Left cardiac atrium (tissue), 4 donors: ENCODE results near the gene PRR23E. TPM values are rescaled to one million over a fixed set of nuclear protein-coding genes. Genes with fewer than 3 reads are reported as not detected.

Source experiments
- ATAC-seq, 2 donors: fragments of 200-7000 bp; cut with Tn5 transposase; one replicate each; pipeline ENCODE4 v1.9.1; 2020; ENCODE audit warnings: mild to moderate bottlenecking in 2 of 2, moderate library complexity in 2 of 2
- DNase-seq: peaks from one replicate; pipeline ENCODE4 v3.0.0-alpha.2; 2020
- intact Hi-C, 2 donors: fragments of 100-400 bp; cut with DNase I; formaldehyde crosslinking; loops; one replicate each; pipeline versions ENCODE4 v1.14.1 to v1.15.1; 2022 to 2023
- total RNA-seq, 2 donors: library from RNA; stranded (reverse); fragmentation: NEBNext Ultra II Directional; extraction: Animal tissue kit (Norgen Biotek cat#: 25700); gene quantifications; one replicate each; pipeline ENCODE4 v1.2.1, GENCODE V29; 2021
- donor health status: DM: no; HTN: yes; CAD: no.
- donor health status: DM: no; HTN: yes; CAD: no; lungs with severe emphysema.
- donor health status: DM: yes; HTN: yes; CAD: no.
- donor health status: Dilated cardiomyopathy.

Gene PRR23E
- total RNA-seq, 2 donors from 2014 or later, result not detected

DNA sequence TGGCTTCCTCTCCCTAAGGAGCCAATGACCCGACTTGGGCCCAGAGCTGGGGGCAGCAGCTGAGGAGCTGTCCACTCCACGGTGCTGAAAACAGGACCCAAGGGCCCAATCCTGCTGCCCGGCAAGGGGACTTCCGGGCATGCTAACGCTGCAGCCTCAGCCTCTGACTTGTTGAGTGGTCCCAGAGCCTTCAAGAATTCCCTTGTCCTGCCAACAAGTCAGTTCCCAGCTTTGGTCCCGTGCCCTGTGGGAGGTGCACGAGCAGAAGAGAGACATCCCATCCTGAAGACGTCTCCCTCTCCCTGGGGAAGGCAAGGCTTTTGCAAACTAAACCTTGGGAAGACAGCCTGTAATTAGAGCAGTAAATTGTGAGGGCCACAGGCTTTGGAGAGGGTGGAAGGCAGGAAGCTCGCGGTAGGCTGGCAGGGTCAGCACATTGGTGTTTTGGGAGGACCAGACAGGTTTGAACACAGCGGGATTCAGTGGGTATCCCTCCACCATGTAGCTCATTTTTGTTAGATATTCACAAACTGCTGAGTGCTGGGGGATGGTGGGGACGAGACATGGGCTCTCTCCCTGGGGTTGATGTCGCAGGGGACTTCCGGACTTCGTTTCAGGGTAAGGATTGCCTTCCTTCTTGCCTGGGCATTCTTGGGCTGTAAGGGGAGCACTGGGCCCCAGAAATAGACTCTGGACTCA, 29.8 kb upstream of the PRR23E start:
- DNase-seq (no peak), ATAC-seq (no peak)
- intact Hi-C loops, result no loop called here

DNA sequence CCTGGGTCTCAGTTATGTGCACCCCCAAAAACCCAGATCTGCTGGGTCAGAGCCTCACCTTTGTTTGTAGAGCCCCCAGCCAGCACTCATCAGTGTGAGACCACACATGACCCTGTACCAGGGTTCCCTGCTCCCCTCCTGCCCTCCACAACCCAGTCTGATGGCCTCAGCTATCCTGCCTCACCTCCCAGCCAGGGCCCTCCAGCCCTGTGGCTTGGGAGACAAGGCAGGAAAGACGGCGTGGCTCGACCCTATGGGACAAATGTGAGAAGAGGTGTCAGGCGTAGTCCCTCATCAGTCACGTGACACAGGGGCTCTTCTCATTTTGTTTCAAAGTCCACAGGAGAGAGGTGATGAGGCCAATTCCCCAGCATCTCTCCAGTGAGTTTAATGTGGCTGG, 28.3 kb upstream of the PRR23E start:
- DNase-seq (no peak), ATAC-seq (no peak)
- intact Hi-C loops, result no loop called here

DNA sequence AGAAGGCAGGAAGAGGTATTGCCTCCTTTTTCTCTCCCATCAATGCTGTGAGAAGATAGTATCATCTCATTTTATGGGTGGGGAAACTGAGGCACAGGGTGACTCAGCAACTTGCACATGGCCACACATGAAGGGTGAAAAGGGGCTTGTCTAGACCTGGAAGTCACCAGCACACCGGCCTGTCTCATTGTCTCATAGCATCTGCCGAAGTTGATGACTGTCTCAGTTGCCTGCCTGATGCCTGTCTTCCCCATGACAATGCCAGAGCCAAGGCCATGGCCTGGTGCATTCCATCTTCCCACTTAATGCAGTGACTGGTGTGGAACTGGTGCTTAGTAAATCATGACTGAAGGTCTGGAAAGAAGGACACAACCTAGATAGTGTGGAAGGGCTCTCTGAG, 27.9 kb upstream of the PRR23E start:
- intact Hi-C loops, result no loop called here
- ATAC-seq (no peak), DNase-seq (no peak)

DNA sequence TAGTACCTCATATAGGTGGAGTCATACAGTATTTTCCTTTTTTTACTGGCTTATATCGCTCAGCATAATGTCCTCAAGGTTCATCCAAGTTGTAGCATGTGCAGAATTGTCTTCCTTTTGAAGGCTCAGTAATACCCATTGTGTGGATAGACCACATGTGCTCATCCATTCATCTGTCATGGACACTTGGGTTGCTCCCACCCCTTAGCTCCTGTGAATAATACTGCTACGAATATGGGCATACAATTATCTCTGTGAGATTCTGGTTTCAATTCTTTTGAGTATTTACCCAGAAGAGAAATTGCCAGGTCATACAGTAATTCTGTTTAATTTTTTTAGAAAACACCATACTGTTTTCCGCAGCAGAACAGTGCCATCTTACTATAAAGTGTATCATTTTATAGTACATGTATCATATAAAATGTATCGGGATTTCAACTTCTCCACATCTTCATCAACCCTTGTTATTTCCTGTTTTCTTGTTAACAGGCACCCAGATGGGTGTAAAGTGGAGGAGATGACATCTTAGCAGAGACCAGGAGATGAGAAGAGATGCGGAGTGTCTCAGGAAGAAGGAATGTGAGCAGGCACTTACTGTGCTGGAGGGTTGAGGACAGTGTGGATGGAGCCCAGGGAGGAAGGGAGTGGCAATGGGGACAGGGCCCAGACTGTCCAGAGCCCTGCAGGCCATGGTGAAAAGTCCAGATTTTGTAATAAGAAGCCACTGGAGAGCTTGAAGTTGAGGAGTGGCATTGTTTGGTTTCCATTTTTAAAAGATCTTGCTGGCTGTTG, 27.0 kb upstream of the PRR23E start:
- DNase-seq (no peak), ATAC-seq (no peak)
- intact Hi-C loops, result no loop called here

DNA sequence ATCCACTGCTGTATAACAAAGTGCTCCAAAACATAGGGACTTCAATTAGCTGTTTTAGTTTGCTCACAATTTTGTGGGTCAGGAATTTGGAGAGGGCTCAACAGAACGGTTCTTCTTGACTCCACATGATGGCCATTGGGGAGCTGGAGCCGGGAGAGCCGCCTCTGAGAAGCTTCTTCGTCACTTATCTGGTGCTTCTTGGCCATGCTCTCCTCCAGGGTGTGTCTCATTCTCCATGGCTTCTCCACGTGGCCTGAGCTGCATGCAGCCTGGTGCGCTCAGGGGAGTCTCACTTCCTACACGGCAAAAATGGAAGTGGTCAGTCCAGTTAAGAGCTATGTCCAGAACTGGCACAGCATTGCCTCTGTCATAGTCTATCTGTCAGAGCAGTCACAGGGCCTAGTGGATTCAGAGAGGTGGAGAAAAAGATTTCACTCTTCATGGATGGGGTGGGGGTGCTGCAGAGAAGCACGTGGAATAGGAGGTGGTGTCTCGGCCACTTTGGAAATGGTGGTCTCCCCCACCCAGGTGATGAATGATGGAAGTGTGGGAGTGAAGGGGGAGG, 26.3 kb upstream of the PRR23E start:
- intact Hi-C loops, result no loop called here
- DNase-seq (no peak), ATAC-seq (no peak)

DNA sequence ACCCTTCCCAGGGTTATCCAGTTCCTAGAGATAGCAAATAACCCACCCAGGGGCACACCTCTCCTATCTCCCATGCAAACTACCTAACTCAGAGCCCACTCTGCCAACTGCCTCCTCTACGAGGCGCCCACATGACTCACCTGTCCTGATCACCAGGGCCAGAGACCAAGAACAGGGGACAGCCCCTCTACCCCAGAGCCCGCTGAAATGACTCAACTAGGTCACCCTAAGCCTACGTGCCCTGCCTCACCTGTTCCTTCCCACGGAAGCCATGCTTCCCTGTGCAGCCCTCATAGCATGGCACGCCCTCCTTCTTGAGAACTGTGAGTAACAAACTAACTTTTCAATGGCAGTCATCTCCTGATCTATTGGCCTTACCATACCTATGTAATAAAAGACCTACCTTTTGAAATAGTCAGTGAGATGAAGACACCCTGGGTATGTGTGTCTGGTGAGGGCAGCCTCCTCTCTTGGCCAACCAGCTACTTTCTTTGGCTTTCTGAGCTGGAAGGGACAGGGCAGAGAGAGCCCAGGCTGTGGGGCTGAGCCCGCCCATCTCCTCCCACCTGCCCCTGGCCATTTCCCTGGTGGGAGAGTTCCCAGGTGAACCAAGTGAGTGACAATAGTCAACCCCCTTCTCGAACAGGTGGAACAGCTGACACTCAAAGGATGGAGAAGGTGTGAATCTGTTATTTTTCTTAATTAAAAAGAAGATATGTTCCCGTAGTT, 25.5 kb upstream of the PRR23E start:
- intact Hi-C loops, result no loop called here

DNA sequence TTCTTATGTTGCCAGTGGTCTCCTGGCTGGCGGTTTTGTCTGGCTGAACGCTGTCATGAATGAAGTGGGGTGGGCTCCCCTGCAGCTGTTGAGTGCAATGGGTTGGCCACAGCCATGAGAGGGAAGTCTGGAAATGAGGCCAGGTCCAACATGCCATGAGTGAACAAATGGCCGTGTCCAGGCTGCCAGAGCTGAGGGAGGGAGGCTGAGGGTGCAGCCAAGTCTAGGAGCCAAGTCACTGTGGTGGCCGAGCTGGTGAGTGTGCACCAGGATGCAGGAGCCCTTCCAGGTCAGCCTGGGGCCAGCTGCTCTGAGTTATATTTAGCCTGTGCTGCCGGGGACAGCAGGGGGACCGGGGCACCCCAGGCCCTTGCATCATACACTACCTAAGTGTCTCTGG, 24.7 kb upstream of the PRR23E start:
- intact Hi-C loops, result no loop called here
- ATAC-seq, result peak; percentile 80 to 82
- peak; percentile 47 for DNase-seq

More for the DNA sequence above, 25.5 kb upstream of the PRR23E start:
- ATAC-seq (no peak), DNase-seq (no peak)

DNA sequence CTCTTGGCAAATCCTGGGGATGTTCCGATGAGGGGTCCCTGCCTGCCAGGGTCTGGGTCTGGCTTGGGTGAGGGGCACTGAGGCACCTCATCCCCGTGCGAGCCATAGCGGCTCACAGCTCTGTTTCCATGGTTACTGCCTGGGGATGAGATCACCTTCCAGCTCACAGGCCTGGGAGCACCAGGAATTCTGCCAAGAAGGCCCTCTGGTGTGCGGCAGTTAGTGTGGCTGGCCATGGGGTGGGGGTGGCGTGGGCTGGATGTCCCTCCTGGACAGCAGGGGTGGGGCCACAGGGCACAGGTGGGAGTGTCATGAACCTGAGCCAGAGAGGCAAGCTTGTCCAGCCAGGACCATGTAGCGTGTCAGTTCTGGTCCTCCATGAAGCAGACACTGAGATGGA, 22.1 kb upstream of the PRR23E start:
- DNase-seq (no peak), ATAC-seq (no peak)
- intact Hi-C loops, result no loop called here

DNA sequence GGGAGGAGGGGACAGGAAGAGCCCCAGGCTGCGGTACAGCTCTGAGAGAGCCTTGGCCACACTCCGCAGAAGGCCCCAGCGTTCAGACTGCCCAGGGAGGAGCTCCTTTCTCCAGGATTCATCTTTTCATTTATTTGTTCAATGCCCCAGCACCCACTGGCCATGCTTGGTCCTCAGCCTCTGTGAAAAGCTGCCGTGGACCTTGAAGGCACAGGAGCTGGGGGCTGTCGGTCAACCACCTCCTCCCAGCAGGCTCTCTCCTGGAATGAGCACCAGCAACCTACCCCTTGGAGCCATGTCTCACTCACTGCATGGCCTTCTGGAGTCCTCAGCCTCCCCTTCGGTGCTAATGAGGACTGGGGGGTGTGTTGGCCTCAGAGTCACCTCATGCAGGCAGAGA, 21.6 kb upstream of the PRR23E start:
- ATAC-seq, result no peak

DNA sequence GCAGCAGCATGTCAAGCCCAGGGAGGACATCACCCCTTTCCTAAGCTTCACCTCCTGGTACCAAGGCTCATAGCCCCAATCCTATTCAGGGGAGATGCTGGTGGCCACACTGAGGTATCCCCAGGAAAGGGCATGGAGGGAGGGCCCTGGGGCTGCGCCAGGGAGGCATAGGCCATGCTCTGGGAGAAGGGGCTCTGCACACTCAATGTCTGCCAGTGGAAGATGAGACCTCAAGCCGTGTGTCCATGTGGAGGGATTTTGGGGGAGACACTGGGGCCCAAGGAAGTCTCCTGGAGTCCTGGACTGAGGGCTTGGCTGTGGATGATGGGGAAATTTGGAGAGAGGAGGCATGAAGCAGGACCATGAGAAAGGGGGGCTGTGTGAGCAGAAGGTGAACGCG, 21.2 kb upstream of the PRR23E start:
- intact Hi-C loops, result no loop called here
- no peak for ATAC-seq

More for the DNA sequence above, 21.6 kb upstream of the PRR23E start:
- no peak for DNase-seq
- intact Hi-C loops, result no loop called here

DNA sequence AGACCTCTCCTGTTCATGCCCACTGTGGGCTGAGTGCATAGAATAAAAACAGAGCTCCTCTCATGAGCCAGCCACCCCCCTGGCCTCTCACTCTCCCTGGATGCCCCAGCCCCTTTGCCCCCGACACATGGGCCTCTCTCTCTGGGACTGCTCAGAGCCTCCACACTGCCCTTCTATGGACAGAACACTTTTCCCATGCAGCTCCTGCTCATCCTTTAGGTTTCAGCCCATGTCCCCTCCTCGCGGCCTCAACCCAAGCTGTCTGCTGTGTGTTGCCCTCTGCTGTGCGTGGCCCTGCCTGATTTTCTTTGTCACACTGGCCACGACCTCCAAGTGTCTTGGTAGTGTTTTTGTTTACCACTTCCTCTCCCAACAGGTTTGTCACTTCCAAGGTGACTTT, 20.7 kb upstream of the PRR23E start:
- intact Hi-C loops, result no loop called here
- no peak for ATAC-seq
- no peak for DNase-seq

More for the DNA sequence above, 21.2 kb upstream of the PRR23E start:
- no peak for DNase-seq

DNA sequence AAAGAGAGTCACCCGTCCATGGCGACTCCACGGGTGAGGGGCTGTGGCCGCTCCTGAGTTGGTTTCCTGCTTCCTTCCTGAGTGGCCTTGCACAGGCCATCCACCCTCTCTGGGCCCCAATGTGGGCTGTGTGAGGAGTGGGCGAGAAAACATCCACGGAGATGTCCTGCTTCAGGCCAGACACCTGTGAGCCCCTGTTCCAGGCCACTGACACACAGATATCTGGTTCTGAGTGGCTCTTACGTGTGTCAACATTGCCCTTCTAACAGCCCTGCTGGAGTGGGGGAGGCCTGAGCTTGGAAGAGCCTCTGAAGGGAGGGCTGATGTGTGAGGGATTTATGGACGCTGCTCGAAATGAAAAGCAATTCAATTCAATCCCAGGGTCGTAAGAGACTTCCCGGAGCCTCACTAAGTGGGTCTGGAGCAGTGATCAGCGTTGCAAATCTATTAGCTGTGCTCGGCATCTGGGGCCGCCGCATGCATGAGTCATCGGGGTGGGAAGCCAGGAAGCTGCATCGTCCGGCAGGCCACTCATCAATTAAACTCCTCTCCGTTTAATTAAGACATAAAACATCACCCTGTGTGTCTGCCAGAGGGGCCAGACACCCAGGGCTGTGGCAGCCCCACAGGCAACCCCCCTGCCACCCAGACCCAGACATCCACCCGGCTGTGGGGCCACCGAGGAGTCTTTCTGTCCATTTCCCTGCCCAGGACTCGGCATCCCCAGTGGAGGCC, 20.0 kb upstream of the PRR23E start:
- ATAC-seq (peak in 1 of 2 donors; percentile 45), DNase-seq (no peak)
- intact Hi-C loops, result no loop called here

DNA sequence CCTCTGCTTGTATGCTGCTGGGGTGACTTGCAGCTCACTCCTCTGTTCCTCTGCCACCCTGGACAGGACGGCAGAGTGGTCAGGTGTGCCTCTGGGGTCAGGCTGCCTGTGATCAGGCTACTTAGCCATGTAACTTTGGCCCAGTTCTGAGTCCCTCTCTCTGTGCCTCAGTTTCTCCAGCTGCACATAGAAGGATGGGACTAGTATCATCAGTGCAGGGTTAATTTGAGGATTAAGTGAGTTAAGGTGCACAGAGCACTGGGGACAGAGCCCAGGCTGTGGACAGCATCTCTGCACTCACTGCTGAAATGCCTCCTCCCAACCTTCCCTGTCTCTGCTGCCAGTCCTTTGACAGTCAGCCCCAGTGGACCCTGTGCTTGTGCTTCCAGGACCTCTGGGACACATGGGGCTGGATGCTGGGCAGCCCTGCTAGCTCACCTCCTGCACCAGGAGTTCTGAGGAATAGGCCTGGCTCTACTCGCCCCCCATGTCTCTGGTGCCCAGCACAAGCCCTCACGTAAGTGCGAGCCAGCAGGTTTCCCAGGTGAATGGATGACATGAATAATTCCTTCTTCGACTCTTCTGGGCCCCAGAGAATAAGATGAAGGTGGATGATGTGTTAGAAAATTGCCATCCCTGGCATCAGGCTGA, 19.3 kb upstream of the PRR23E start:
- no peak for ATAC-seq
- intact Hi-C loops, result no loop called here
- no peak for DNase-seq

DNA sequence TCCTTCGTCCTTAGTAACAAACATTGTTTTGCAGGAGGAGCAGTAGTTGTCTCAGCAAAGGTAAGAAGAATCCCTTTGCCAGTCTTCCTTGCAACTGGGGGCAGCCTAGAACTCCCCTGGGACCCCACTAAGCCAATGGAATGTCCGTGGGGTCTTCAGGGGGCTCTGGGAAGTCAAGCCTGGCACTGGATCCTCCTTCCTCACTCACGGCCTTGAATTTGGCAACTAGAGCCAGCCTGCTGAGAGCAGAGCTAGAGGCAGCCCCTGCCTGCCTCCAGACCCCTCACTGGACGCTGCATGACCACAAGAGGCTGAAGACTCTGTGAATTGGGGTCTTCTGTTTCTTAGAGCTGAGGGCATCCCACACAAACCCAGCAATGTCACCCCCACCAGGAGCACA, 18.6 kb upstream of the PRR23E start:
- DNase-seq (no peak), ATAC-seq (no peak)
- intact Hi-C loops, result no loop called here

DNA sequence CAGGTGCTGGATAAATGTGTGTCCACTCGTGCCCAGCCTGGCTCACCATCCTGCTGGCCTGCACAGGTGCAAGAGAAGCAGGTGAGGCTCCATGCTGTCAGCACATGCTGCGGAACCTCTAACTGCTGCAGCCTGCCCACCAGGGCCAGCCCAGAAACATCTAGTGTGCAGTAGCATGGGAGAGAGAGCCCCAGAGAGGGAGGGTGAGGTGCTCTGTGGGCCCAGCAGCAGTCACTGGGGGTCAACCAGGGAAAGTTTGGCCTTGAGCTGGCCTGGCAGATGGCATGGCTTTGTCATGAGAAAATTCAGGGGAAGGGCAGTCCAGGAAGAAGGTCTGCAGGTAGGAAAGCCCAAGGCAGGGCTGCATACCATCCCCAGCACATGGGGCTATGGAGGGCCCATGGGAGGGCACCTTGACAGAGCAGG, 18.2 kb upstream of the PRR23E start:
- no peak for ATAC-seq
- intact Hi-C loops, result loop anchor here in 1 of 2 donors (5.0 kb wide), 1 partner anchor 497 kb away; no protein-coding TSS in a partner anchor
- no peak for DNase-seq

DNA sequence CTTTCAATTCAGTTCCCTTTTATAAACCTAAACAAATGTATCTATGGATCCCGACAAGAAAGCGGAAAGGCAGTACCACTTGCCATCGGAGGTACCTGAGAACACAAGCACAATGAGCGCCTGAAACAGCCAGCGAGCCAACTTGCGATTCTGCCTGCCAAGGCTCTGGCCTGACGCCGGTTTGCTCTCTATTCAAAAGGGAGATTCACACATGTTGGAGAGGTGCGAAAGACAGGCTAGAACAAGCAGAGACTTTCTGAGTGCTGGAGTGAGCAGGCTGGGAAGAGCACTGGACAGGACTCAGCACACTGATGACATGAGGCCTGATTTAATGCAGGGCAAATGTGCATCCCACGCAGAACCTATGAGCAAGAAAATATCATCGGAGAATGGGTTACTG, 17.7 kb upstream of the PRR23E start:
- ATAC-seq (no peak), DNase-seq (no peak)
- intact Hi-C loops, result loop anchor here in 1 of 2 donors (5.0 kb wide), 1 partner anchor 498 kb away; no protein-coding TSS in a partner anchor

DNA sequence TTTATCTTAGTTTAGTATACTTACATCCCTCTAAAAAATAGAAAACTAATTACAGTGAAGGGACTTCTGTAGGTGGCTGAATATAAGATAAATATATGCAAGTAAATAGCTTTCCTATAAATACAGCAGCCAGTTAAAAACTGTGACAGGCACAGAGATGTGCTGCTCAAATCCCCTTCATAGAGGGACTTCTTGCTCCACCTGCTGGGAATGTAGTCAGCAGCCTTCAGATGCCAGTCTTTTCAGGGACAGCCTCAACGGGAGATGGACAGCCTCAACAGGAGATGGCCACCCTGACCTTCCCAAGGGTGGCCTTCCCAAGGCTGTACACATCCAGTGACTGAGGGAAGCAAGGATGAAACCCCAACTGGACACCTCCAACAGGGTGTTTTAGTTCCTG, 15.7 kb upstream of the PRR23E start:
- ATAC-seq (no peak), DNase-seq (no peak)
- intact Hi-C loops, result loop anchor here in 1 of 2 donors (5.0 kb wide), 1 partner anchor 500 kb away; no protein-coding TSS in a partner anchor

DNA sequence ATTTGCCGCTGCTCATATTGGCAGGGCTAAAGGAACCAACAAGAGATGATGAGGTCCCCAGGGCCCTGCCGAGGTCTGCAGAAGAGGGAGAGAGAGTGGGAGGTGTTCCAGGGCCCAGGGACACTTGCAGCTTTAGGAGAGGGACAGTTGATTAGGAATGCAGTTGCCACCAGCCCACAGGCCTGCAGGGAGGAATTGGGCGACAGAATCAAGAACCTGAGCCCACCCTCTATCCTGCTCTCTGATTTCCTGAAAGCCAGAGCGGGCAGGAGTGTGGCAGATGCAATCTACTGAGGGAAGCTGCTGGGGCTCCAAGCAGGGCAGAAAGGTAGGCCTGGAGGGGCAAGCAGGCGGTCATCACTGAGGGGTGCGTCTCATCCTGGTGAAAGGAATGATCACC, 12.1 kb upstream of the PRR23E start:
- ATAC-seq (no peak), DNase-seq (no peak)
- intact Hi-C loops, result loop anchor here in 1 of 2 donors (10.0 kb wide), 1 partner anchor 166 kb away; no protein-coding TSS in a partner anchor
